HG03565 (cell line): ENCODE data around the gene CDK12.

Source experiments
- ATAC-seq: cut with Tn5 transposase; IDR thresholded peaks from one replicate; pipeline ENCODE4 v1.9.1; 2021; ENCODE audit warnings: mild to moderate bottlenecking, moderate library complexity; ENCODE audit not compliant: unreplicated experiment

Gene CDK12

DNA sequence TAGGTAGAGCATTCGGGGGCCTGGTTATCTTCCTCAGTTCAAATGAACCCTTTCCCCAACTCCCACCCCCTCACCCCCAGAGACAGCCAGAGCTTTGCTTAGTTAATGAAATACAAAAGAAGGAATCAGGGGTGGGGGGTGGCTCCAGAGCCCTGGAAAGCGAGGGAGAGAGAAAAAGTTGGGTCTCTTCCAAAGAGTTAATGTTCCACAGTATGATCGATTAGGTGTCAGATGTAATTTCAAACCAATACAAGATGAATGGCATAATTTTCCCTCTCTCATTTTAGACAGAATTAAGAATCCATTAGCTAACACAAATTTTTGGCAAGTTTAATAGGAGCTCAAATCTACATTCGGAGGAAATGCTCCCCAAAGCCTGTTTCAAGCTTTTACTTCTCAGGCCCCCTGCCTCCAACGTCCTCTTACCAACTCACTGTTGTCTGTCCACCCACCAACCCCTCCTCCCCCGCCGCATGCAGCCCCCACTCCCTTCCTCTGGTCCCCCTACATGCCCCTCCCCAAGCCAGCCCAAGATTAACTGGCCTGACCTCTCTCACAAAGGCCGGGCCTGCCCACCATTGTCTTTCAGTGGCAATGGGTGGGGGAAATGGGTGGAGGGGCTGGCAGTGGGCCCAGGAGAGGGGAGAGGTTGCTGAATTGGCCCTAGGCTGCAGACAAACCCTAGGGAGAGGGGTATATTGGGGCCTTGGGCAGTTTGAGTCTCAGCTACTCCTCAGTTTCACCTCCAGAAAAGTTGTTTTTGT is 118.2 kb downstream of the CDK12 start:
- ATAC-seq = no peak

DNA sequence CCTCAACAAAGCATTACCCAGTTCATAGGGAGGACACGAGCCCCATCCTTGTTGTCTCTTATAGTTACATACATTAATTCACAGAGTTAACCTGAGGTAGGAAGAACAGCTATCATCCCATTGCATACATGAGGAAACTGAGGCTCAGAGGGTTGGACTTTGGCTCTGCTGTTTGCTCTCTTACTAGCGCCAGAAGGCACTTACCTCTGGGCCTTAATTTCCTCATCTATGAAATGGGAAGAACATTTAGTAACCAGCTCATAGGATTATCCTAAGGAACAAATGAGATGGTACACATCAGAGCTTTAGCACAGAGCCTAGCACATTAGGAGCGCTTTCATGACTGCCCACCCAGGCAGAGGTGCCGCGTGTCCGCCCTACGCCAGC is 118.8 kb downstream of the CDK12 start:
- no peak for ATAC-seq

GRCh38 chr17:39581071-39581758 is 119.9 kb downstream of the CDK12 start:
- no peak for ATAC-seq

GRCh38 chr17:39581759-39582085 is 120.4 kb downstream of the CDK12 start:
- no peak for ATAC-seq

- no peak for ATAC-seq
These were observed 121.4 kb downstream of the CDK12 start for GRCh38 chr17:39582658-39583057.
